ENCODE results near the gene C17orf107. TPM values are rescaled to one million over a fixed set of nuclear protein-coding genes. Genes with fewer than 3 reads are reported as not detected.
A peak's percentile ranks its signal among the peaks of the same experiment; 100 is the strongest.

The C17orf107 gene
- polyA plus RNA-seq, 1 donor from 2014 or later: 0.45 TPM

DNA sequence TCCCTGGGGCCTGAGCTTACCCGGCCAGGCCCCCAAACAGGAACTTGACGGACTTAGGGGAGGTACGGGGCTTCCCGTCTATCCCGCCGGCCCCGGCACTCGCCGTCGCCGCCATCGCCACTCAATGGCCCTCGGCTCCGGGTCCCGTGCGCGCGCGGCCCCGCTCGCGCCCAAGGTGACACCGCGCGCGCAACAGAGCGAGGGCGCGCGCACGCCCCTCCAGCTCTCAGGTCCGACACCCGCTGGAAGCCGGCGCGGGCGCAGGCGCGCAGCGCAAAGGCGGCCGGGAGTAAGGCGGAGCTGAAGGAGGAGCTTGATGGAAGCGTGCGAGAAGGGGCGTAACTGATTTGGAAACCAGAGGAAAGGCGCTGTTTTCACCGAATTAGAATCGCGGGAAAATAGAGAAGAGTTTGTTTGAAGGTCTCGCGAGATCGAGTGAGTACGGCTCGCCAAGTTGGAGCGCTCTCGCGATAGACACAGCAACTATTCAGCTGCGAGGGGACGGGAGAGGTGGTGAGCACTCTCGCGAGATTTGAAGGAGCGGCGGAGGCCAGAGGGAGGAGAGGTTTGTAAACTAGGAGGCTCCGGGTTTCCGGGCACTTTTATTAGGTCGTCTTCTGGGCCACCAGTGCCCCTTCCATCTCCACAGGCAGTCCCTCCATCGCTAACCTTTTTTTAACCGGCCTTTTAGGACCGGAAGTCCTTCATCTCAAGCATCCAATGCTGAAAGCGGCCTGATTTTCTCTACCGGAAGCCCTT, 40.6 kb downstream of the C17orf107 start, which contains the start of the genes RNF167 and SLC25A11:
Gene RNF167, plus strand, starts transcription at position 473 of the 759 bp plus-strand sequence. CDS start 642 bp downstream, outside the sequence.
Gene SLC25A11, minus strand, starts transcription at position 251 of the 759 bp plus-strand sequence. Its CDS starts 136 bp downstream, at position 115.
- H3K4me2 ChIP-seq (ENCODE audit: low read length): peak within 1 kb of the TSS; percentile 86
- H3F3A ChIP-seq (ENCODE audit: insufficient read depth, low read length, poor library complexity, severe bottlenecking): no peaks in the 10 kb centered on the region
- H3K36me3 ChIP-seq (ENCODE audit: insufficient read depth, low read length): no peaks in the 10 kb centered on the region
- peak within 1 kb of the TSS; percentile 83 for H3K4me3 ChIP-seq (ENCODE audit: low read length)
- no peaks in the 10 kb centered on the region for H3K9me2 ChIP-seq (ENCODE audit: insufficient read depth, low read length)
- H3K27me3 ChIP-seq (ENCODE audit: insufficient read depth, low read depth, low read length): no peaks in the 10 kb centered on the region
- H3K27ac ChIP-seq (ENCODE audit: low read length): peak within 1 kb of the TSS; percentile 97
- H3K79me2 ChIP-seq (replicated peaks; ENCODE audit: insufficient read depth, low read length): peaks cover 20% of the 10 kb centered on the region
- H3K9me3 ChIP-seq (ENCODE audit: low read length): no peaks in the 10 kb centered on the region
- peak within 1 kb of the TSS; percentile 92 for H3K9ac ChIP-seq (ENCODE audit: low read length)
- peak; percentile 91 for TF ChIP-seq POLR2AphosphoS5 (IDR thresholded peaks at IDR 0.05)
- TF ChIP-seq EZH2 (IDR thresholded peaks at IDR 0.05; ENCODE audit: borderline replicate concordance, insufficient read depth, low read length, poor library complexity, severe bottlenecking): no peak
- TF ChIP-seq TAF1 (IDR thresholded peaks at IDR 0.05; ENCODE audit: low read depth): peak; percentile 52
- TF ChIP-seq, protein P1, sequence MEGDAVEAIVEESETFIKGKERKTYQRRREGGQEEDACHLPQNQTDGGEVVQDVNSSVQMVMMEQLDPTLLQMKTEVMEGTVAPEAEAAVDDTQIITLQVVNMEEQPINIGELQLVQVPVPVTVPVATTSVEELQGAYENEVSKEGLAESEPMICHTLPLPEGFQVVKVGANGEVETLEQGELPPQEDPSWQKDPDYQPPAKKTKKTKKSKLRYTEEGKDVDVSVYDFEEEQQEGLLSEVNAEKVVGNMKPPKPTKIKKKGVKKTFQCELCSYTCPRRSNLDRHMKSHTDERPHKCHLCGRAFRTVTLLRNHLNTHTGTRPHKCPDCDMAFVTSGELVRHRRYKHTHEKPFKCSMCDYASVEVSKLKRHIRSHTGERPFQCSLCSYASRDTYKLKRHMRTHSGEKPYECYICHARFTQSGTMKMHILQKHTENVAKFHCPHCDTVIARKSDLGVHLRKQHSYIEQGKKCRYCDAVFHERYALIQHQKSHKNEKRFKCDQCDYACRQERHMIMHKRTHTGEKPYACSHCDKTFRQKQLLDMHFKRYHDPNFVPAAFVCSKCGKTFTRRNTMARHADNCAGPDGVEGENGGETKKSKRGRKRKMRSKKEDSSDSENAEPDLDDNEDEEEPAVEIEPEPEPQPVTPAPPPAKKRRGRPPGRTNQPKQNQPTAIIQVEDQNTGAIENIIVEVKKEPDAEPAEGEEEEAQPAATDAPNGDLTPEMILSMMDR (IDR thresholded peaks at IDR 0.05; ENCODE audit: poor library complexity, severe bottlenecking): peak; percentile 35
- peak; percentile 47 for TF ChIP-seq RAD21 (conservative IDR thresholded peaks at IDR 0.05)
- TF ChIP-seq, protein P2, sequence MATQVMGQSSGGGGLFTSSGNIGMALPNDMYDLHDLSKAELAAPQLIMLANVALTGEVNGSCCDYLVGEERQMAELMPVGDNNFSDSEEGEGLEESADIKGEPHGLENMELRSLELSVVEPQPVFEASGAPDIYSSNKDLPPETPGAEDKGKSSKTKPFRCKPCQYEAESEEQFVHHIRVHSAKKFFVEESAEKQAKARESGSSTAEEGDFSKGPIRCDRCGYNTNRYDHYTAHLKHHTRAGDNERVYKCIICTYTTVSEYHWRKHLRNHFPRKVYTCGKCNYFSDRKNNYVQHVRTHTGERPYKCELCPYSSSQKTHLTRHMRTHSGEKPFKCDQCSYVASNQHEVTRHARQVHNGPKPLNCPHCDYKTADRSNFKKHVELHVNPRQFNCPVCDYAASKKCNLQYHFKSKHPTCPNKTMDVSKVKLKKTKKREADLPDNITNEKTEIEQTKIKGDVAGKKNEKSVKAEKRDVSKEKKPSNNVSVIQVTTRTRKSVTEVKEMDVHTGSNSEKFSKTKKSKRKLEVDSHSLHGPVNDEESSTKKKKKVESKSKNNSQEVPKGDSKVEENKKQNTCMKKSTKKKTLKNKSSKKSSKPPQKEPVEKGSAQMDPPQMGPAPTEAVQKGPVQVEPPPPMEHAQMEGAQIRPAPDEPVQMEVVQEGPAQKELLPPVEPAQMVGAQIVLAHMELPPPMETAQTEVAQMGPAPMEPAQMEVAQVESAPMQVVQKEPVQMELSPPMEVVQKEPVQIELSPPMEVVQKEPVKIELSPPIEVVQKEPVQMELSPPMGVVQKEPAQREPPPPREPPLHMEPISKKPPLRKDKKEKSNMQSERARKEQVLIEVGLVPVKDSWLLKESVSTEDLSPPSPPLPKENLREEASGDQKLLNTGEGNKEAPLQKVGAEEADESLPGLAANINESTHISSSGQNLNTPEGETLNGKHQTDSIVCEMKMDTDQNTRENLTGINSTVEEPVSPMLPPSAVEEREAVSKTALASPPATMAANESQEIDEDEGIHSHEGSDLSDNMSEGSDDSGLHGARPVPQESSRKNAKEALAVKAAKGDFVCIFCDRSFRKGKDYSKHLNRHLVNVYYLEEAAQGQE (IDR thresholded peaks at IDR 0.05; ENCODE audit: borderline replicate concordance): peak; percentile 67
- peak; percentile 50 for TF ChIP-seq SMC3 (conservative IDR thresholded peaks at IDR 0.05; ENCODE audit: poor library complexity)
- TF ChIP-seq MXI1 (conservative IDR thresholded peaks at IDR 0.05; ENCODE audit: poor library complexity, severe bottlenecking): peak; percentile 85
- TF ChIP-seq EP300 (conservative IDR thresholded peaks at IDR 0.05; ENCODE audit: poor library complexity, severe bottlenecking): peak; percentile 15
- no peaks in the 10 kb centered on the region for H4K20me1 ChIP-seq (ENCODE audit: insufficient read depth)
- peak within 1 kb of the TSS; percentile 75 for H2AFZ ChIP-seq (ENCODE audit: low read depth, low read length)

DNA sequence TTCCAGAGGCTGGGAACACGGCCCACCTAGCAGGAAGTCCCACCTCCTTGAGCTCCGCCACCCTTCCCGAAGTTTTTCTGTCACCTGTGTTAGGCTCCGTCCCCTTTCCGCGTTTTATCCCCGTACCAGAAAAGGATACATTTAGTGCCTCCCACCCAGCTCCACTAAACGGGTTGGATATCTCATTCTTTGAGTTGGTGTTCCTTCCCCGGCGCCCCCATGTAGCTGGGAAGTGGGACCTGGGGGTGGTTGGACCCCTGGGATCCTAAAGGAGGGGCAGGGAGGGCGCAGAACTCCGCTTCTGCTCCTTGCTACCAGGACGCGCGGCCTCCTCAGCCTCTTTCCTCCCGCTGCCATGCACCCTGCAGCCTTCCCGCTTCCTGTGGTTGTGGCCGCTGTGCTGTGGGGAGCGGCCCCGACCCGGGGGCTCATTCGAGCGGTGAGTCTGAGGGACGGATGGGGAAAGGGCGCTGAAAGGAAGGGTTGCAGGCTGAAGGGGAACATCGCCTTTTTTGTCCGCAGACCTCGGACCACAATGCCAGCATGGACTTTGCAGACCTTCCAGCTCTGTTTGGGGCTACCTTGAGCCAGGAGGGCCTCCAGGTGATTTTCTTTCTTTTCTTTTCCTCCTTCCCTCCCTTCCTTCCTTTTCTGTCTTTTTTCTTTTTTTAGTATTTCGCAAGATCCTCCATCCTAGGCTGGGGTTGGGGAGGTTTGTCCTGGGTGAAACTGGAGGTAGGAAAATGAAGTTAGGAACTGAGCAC, 41.4 kb downstream of the C17orf107 start:
- peak overlapping the region; percentile 83 for H3K4me3 ChIP-seq (ENCODE audit: low read length)
- H3K9ac ChIP-seq (ENCODE audit: low read length): peak overlapping the region; percentile 92
- H3K9me3 ChIP-seq (ENCODE audit: low read length): no peaks in the 10 kb centered on the region
- H3K79me2 ChIP-seq (replicated peaks; ENCODE audit: insufficient read depth, low read length): peaks cover 23% of the 10 kb centered on the region
- no peaks in the 10 kb centered on the region for H3K27me3 ChIP-seq (ENCODE audit: insufficient read depth, low read depth, low read length)
- no peaks in the 10 kb centered on the region for H4K20me1 ChIP-seq (ENCODE audit: insufficient read depth)
- no peaks in the 10 kb centered on the region for H3K9me2 ChIP-seq (ENCODE audit: insufficient read depth, low read length)
- peak overlapping the region; percentile 86 for H3K4me2 ChIP-seq (ENCODE audit: low read length)
- no peaks in the 10 kb centered on the region for H3F3A ChIP-seq (ENCODE audit: insufficient read depth, low read length, poor library complexity, severe bottlenecking)
- H2AFZ ChIP-seq (ENCODE audit: low read depth, low read length): peak overlapping the region; percentile 75
- peak overlapping the region; percentile 97 for H3K27ac ChIP-seq (ENCODE audit: low read length)
- no peaks in the 10 kb centered on the region for H3K36me3 ChIP-seq (ENCODE audit: insufficient read depth, low read length)
- no peak for TF ChIP-seq EZH2 (IDR thresholded peaks at IDR 0.05; ENCODE audit: borderline replicate concordance, insufficient read depth, low read length, poor library complexity, severe bottlenecking)
- TF ChIP-seq POLR2AphosphoS5 (IDR thresholded peaks at IDR 0.05): peak; percentile 30
- peak; percentile 17 for TF ChIP-seq TAF1 (IDR thresholded peaks at IDR 0.05; ENCODE audit: low read depth)

All from neural cell (in vitro differentiated cells).